ENCODE results near the gene TBC1D9B.
A peak's percentile ranks its signal among the peaks of the same experiment; 100 is the strongest.

TBC1D9B gene

GRCh38 chr5:179906795-179907555, 722 bp downstream of the TBC1D9B start:
- peak; percentile 64 for DNase-seq

DNA sequence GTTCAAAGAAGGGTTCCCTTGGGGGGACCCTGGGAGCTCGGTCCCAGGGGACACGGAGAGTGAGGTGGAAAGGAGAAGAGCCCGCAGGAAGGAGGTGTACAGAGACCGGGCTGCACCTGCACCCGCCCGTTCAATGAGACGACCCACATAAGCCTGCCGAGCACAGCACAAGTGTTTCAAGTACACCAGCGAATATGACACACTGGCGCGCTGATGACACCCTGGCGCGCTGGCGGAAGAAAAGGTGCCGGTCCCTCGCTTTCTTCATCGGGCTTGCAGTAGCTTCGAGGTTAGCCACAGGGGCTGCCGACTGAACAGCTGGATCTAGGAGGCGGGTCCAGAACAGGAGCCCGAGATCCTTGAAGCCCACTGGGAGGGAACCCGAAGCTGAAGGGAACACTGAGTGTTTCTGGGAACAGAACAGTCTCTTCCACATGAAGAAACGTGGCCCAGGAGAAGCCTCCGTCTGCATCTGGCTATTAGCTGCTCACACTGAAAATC, 1.4 kb downstream of the TBC1D9B start:
- no peak for DNase-seq

GRCh38 chr5:179905161-179905560, 2.5 kb downstream of the TBC1D9B start:
- no peak for DNase-seq

DNA sequence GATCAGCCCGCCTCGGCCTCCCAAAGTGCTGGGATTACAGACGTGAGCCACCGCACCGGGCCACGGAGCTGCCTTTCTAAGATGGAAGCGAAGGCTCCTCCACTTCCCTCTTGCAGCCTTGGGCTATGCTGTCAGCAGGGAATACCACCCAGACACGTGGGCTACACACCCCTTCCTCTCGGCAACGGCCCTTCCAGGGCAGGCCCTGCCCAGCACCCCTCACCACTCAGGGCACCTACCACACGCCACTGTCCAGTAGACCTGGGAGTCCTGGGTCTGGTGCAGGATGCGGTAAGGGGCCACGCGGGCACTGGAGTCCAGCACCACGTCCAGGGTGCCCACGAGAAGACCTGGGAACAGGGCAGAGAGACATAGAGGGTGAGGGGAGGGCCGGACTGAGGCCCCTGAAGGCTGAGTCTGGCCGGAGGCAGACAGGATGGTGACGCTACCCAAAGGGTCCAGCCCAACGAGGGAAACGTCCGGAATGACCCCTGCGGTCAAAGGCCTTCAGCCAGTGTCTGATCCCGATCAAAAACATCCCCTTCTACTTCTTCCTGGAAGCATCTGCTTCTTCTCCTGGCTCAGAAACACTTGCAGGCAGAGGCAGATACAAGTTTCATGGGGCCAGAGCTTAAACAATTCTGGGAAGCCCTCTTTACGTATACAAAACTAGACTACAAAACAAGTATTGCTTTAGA, 3.1 kb downstream of the TBC1D9B start:
- DNase-seq = no peak

- no peak for DNase-seq
Measured at GRCh38 chr5:179902763-179903158, 4.9 kb downstream of the TBC1D9B start.

DNA sequence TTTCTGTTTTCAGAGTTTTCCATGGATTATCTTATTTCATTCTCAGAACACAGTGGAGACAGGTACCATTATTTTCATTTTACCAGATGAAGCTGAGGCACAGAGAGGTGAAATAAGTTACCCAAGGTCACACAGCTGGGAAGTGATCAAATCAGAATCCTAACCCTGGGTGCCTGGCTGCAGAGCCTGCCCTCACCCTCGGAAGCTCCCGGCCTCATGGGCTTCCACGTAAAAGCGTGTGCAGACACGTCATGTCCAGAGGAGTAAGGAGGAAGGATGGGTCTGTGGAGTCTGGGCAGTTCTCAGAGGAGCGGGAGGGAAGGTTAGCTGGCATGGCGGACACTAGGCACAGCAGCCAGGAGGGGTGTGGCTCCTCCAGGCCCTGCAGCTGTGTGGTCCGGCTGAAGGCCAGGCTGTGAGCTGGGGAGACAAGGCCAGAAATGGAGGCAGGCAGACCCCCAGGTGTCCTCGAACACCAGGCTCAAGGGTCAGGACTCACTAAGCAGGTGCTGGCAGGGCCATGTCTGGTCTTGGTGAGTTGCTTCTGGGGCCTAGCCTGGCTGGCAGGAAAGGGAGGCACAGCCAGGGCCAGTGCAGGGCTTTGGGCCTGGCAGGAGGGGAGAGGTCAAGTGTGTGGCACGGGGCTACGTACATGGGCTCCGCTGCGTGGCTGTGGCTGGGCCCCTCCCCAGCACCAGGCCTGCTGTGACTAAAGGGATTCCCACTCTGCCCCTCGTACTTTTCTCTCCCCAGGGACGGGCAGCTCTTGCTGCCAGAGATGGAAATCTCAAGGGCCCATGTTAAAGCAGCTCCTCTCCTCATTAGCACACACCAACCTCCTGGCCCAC, 5.6 kb downstream of the TBC1D9B start:
- no peak for DNase-seq

- DNase-seq = no peak
Measured at GRCh38 chr5:179901462-179901861, 6.2 kb downstream of the TBC1D9B start.

DNA sequence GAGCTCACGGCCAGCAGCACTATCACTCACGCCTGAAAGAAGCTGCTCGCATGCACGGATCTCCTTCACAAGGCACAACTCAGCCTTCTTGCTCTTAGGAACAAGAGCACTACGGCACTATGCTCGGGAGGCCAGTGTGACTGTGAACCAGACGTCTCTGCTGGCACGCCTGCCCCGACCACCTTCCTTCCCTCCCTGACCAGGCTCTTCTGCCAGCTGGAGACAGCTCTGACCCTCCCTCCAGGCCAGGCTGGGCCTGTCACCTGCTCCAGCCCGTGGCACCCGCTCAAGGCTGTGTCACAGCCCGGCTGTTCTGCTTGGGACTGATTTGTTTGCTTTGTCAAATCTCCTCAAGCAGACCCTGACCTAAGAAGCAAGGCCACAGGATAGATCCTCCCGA, 7.0 kb downstream of the TBC1D9B start:
- DNase-seq = no peak

DNA sequence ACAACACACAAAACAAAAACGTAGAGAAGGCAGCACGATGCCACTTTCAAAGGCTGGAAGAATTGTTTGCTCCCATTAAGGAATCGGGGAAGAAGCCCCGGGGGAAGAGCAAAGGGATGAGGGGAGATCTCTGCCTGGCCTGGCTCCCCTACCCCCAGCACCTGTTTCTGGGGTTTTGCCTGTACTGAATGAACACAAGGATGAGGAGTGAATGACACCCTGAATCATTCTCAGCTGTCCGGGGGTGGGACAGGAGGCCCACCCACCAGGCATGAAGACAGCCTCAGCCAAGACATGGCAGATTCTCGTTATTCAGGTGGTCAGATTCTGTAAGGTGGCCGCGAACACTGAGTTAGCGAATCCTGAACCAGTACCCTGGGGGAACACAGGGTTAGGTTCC, 7.5 kb downstream of the TBC1D9B start:
- DNase-seq = no peak

DNA sequence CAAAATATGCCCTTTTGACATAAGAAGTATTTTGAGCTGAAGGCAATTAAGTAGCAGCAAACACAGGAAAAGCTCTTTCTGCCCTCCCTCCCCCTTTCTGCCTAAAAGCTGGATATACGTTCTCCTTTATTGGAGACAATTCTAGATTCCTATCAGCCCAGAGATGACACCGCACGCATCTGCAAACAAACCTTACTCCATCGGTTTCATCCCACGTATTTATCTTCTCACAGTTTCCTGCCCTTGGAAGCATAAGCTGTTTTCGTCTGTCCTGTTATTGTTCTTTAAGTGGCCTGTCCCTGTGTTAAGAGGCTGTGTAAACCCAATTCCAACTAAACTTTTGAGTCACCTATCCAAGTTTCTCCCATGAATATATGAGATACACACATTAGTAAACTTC, 11.8 kb downstream of the TBC1D9B start:
- no peak for DNase-seq

- DNase-seq = no peak
Measured at GRCh38 chr5:179893958-179894895, 13.5 kb downstream of the TBC1D9B start.

- no peak for DNase-seq
Measured at GRCh38 chr5:179893076-179893957, 14.4 kb downstream of the TBC1D9B start.

GRCh38 chr5:179892255-179892654, 15.4 kb downstream of the TBC1D9B start:
- no peak for DNase-seq

DNA sequence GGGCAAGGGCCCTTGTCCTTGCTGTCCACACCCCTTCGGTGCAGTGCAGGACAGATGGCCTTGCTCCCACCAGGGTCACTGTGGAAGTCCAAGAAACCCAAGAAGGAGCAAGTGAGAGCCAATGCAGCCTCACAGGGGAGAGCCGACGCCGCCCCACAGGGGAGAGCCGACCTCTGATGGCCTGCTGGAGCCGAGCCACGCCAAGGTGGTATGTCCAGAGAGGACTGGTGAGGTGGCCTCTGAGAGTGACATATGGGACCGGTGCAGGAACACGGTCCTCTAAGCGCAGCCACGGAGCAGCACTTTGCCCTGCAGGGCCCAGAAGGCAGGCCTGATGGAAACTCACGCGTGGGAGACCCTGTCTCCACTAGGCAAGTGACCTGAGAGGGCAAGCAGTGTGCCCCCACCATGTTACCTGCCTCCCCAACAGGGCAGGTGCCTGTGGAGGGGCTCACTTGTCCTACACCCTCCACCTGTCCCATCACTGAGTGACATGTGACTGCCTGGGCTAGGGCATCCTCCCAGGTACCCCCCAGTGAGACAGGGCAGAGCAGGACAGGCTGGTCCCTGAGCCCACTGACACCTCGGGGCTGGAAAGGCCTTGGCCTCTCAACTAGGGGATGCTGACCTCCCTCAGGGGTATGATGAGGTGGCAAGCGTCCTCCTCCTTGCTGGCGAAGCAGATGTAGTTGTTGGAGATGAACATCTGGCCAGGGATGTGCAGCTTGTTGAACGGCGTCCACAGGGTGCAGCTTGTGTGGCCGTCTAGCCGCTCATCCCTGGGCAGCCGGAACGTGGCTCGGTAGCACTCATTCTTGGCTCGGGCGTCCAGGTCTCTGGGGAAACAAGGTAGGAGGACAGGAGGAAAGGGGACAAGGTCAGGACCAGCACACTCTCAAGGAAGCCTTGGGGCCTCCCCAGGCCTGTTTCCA, 16.7 kb downstream of the TBC1D9B start:
- DNase-seq = no peak

GRCh38 chr5:179889885-179890284, 17.8 kb downstream of the TBC1D9B start:
- no peak for DNase-seq

- DNase-seq = no peak
Measured at GRCh38 chr5:179887802-179888201, 19.9 kb downstream of the TBC1D9B start.

DNA sequence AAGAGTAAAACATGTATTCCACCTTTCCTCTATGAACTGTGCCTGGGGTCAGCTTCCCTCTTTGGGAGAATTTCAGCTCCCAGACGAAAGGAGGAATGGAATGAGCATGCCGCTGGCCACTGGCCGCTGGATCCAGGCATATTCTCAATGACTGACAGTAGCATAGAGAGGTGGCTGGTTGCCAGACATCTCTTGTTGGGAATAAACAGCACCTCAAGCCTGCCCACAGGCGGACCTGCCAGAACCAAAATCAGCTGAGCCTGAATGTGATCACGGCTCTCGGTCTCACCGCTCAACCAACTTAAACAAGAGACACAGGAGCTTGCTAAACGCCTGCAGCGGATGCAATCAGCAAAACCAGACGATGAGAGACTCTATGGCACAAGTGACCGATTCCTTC, 20.6 kb downstream of the TBC1D9B start:
- no peak for DNase-seq

DNA sequence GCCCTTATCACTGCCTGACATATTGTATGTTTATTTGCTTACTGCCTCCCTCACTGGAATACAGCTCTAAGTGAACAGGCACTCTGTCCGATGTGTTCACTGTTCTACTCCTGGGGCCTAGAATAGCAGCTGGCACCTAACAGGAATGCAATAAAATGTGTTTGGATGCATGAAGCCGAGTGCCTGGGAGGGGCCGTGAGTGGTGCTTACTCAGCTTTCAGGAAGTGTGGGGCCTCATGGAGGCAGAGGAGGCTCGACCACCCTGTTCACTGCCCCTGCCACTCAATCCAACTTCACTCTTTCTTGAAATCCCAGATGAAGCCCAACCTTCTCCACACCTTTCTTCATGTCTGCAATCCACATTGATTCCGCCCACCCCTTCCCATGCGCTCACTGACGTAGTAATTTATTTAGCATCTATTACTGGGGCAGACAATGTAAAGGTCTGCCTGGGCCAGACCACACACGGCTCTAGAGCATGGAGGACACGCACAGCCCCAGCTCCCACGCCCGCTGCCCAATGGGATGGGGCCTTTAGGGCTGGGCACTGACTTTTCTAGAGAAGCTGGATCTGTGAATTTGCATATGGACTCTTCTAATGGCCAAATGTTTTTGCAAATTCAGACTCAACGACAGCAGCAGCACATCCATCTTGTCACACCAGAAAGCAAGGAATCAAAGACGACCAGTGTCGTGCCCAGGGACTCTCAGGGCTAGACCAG, 21.3 kb downstream of the TBC1D9B start:
- DNase-seq = no peak

DNA sequence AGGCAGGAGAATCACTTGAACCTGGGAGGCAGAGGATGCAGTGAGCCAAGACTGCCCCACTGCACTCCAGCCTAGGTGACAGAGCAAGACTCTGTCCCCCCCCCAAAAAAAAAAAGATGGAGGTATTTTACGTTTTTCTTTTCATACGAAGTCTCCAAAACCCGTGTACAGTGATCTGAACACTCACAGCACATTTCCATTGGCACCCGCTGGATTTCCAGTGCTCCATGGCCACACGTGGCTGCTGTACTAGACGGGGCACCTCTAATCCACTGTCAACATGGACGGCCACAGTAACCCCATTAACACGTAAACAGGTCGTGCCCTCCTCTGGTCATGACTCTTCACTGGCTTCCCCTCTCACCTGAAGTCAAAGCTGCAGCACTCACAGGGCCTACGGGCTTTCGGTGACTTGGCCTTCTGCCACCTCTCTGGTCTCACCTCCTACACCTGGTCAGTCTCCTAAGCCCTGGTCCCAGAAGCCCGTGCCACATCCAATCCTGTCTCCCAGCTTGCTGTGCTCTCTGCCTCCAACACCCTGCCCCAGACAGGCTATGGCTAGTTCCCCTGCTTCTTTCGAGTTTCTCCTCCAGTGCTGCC, 22.1 kb downstream of the TBC1D9B start:
- no peak for DNase-seq

Measured in activated CD8-positive, alpha-beta memory T cell treated with anti-CD3 and anti-CD28 coated beads, Interleukin-2, amount 50 U/mL, for 48 hours (primary cell).